Measurements from ENCODE around the gene F5.
"Not testable (repeated sequence)": the region's sequence is repeated elsewhere in the genome, so short reads cannot be mapped to it uniquely, and the experiment has no call there.

The F5 gene

GRCh38 chr1:169546087-169546995, 39.9 kb downstream of the F5 start:
- no peaks in the 10 kb centered on the region for H3K27me3 ChIP-seq (ENCODE audit: control insufficient read depth, insufficient read depth, low read length, poor library complexity, severe bottlenecking)
- H3K4me1 ChIP-seq (ENCODE audit: control insufficient read depth, insufficient read depth, low read length), result no peaks in the 10 kb centered on the region
- 59% methylated on average over 15 of the region's 15 CpGs for WGBS, 2 experiments
- no peaks in the 10 kb centered on the region for H3K9me3 ChIP-seq (ENCODE audit: control insufficient read depth, low read length)
- H3K27ac ChIP-seq (ENCODE audit: insufficient read depth, low read depth, low read length, poor library complexity, severe bottlenecking), result no peak overlapping the region
- H3K4me3 ChIP-seq (ENCODE audit: insufficient read depth, low read depth, low read length), result no peak overlapping the region
- no peaks in the 10 kb centered on the region for H3K36me3 ChIP-seq (ENCODE audit: control insufficient read depth, insufficient read depth, low read length)

- Histone ChIP-seq H3K27ac (ENCODE audit: insufficient read depth, low read depth, low read length, poor library complexity, severe bottlenecking) (no peak overlapping the region), H3K27me3 (ENCODE audit: control insufficient read depth, insufficient read depth, low read length, poor library complexity, severe bottlenecking) (no peaks in the 10 kb centered on the region), H3K4me1 (ENCODE audit: control insufficient read depth, insufficient read depth, low read length) (no peaks in the 10 kb centered on the region), H3K36me3 (ENCODE audit: control insufficient read depth, insufficient read depth, low read length) (no peaks in the 10 kb centered on the region), H3K4me3 (ENCODE audit: insufficient read depth, low read depth, low read length) (no peak overlapping the region), H3K9me3 (ENCODE audit: control insufficient read depth, low read length) (no peaks in the 10 kb centered on the region)
- 94 to 100% methylated on average over 2 of the region's 2 CpGs for WGBS, 2 experiments
These were observed 40.8 kb downstream of the F5 start for GRCh38 chr1:169545472-169545871.

- no peaks in the 10 kb centered on the region for H3K36me3 ChIP-seq (ENCODE audit: control insufficient read depth, insufficient read depth, low read length)
- H3K27ac ChIP-seq (ENCODE audit: insufficient read depth, low read depth, low read length, poor library complexity, severe bottlenecking), result no peak overlapping the region
- 96 to 98% methylated on average over 3 of the region's 3 CpGs for WGBS, 2 experiments
- no peaks in the 10 kb centered on the region for H3K9me3 ChIP-seq (ENCODE audit: control insufficient read depth, low read length)
- H3K27me3 ChIP-seq (ENCODE audit: control insufficient read depth, insufficient read depth, low read length, poor library complexity, severe bottlenecking), result no peaks in the 10 kb centered on the region
- H3K4me1 ChIP-seq (ENCODE audit: control insufficient read depth, insufficient read depth, low read length), result no peaks in the 10 kb centered on the region
- H3K4me3 ChIP-seq (ENCODE audit: insufficient read depth, low read depth, low read length), result no peak overlapping the region
These were observed 47.0 kb downstream of the F5 start for GRCh38 chr1:169538998-169539871.

- H3K36me3 ChIP-seq (ENCODE audit: control insufficient read depth, insufficient read depth, low read length), result no peaks in the 10 kb centered on the region
- H3K9me3 ChIP-seq (ENCODE audit: control insufficient read depth, low read length), result no peaks in the 10 kb centered on the region
- 95 to 98% methylated on average over 2 of the region's 2 CpGs for WGBS, 2 experiments
- H3K27ac ChIP-seq (ENCODE audit: insufficient read depth, low read depth, low read length, poor library complexity, severe bottlenecking), result no peak overlapping the region
- no peak overlapping the region for H3K4me3 ChIP-seq (ENCODE audit: insufficient read depth, low read depth, low read length)
- no peaks in the 10 kb centered on the region for H3K27me3 ChIP-seq (ENCODE audit: control insufficient read depth, insufficient read depth, low read length, poor library complexity, severe bottlenecking)
- no peaks in the 10 kb centered on the region for H3K4me1 ChIP-seq (ENCODE audit: control insufficient read depth, insufficient read depth, low read length)
These were observed 51.6 kb downstream of the F5 start for GRCh38 chr1:169534653-169535052.

GRCh38 chr1:169533528-169534190, 52.6 kb downstream of the F5 start:
- WGBS, 2 experiments, result 95 to 97% methylated on average over 9 of the region's 9 CpGs
- H3K4me1 ChIP-seq (ENCODE audit: control insufficient read depth, insufficient read depth, low read length); H3K9me3 ChIP-seq (ENCODE audit: control insufficient read depth, low read length); H3K36me3 ChIP-seq (ENCODE audit: control insufficient read depth, insufficient read depth, low read length); H3K27me3 ChIP-seq (ENCODE audit: control insufficient read depth, insufficient read depth, low read length, poor library complexity, severe bottlenecking); H3K27ac ChIP-seq (ENCODE audit: insufficient read depth, low read depth, low read length, poor library complexity, severe bottlenecking); H3K4me3 ChIP-seq (ENCODE audit: insufficient read depth, low read depth, low read length): not testable (repeated sequence)

GRCh38 chr1:169530448-169530847, 55.8 kb downstream of the F5 start:
- no peaks in the 10 kb centered on the region for H3K4me1 ChIP-seq (ENCODE audit: control insufficient read depth, insufficient read depth, low read length)
- H3K9me3 ChIP-seq (ENCODE audit: control insufficient read depth, low read length), result no peaks in the 10 kb centered on the region
- no peaks in the 10 kb centered on the region for H3K27me3 ChIP-seq (ENCODE audit: control insufficient read depth, insufficient read depth, low read length, poor library complexity, severe bottlenecking)
- whole genome bisulfite sequencing, 2 experiments, result 76 to 78% methylated on average over 3 of the region's 3 CpGs
- no peak overlapping the region for H3K4me3 ChIP-seq (ENCODE audit: insufficient read depth, low read depth, low read length)
- no peaks in the 10 kb centered on the region for H3K36me3 ChIP-seq (ENCODE audit: control insufficient read depth, insufficient read depth, low read length)
- H3K27ac ChIP-seq (ENCODE audit: insufficient read depth, low read depth, low read length, poor library complexity, severe bottlenecking), result no peak overlapping the region

- H3K9me3 ChIP-seq (ENCODE audit: control insufficient read depth, low read length), result no peaks in the 10 kb centered on the region
- H3K36me3 ChIP-seq (ENCODE audit: control insufficient read depth, insufficient read depth, low read length), result no peaks in the 10 kb centered on the region
- no peak overlapping the region for H3K4me3 ChIP-seq (ENCODE audit: insufficient read depth, low read depth, low read length)
- no peaks in the 10 kb centered on the region for H3K27me3 ChIP-seq (ENCODE audit: control insufficient read depth, insufficient read depth, low read length, poor library complexity, severe bottlenecking)
- 45 to 50% methylated on average over 3 of the region's 3 CpGs for WGBS, 2 experiments
- no peak overlapping the region for H3K27ac ChIP-seq (ENCODE audit: insufficient read depth, low read depth, low read length, poor library complexity, severe bottlenecking)
- H3K4me1 ChIP-seq (ENCODE audit: control insufficient read depth, insufficient read depth, low read length), result no peaks in the 10 kb centered on the region
These were observed 57.1 kb downstream of the F5 start for GRCh38 chr1:169529068-169529642.

- H3K27me3 ChIP-seq (ENCODE audit: control insufficient read depth, insufficient read depth, low read length, poor library complexity, severe bottlenecking), result no peaks in the 10 kb centered on the region
- WGBS, 2 experiments, result 72 to 75% methylated on average over 7 to 9 of the region's 9 CpGs
- no peaks in the 10 kb centered on the region for H3K4me1 ChIP-seq (ENCODE audit: control insufficient read depth, insufficient read depth, low read length)
- no peak overlapping the region for H3K27ac ChIP-seq (ENCODE audit: insufficient read depth, low read depth, low read length, poor library complexity, severe bottlenecking)
- no peaks in the 10 kb centered on the region for H3K36me3 ChIP-seq (ENCODE audit: control insufficient read depth, insufficient read depth, low read length)
- no peaks in the 10 kb centered on the region for H3K9me3 ChIP-seq (ENCODE audit: control insufficient read depth, low read length)
- no peak overlapping the region for H3K4me3 ChIP-seq (ENCODE audit: insufficient read depth, low read depth, low read length)
These were observed 57.8 kb downstream of the F5 start for GRCh38 chr1:169528215-169529067.

- H3K4me1 ChIP-seq (ENCODE audit: control insufficient read depth, insufficient read depth, low read length), result no peaks in the 10 kb centered on the region
- no peak overlapping the region for H3K27ac ChIP-seq (ENCODE audit: insufficient read depth, low read depth, low read length, poor library complexity, severe bottlenecking)
- no peaks in the 10 kb centered on the region for H3K9me3 ChIP-seq (ENCODE audit: control insufficient read depth, low read length)
- 94 to 98% methylated on average over 5 of the region's 5 CpGs for WGBS, 2 experiments
- H3K27me3 ChIP-seq (ENCODE audit: control insufficient read depth, insufficient read depth, low read length, poor library complexity, severe bottlenecking), result no peaks in the 10 kb centered on the region
- H3K4me3 ChIP-seq (ENCODE audit: insufficient read depth, low read depth, low read length), result no peak overlapping the region
- no peaks in the 10 kb centered on the region for H3K36me3 ChIP-seq (ENCODE audit: control insufficient read depth, insufficient read depth, low read length)
These were observed 58.6 kb downstream of the F5 start for GRCh38 chr1:169527451-169528214.

All from ectodermal cell (in vitro differentiated cells).